Uterus (tissue), 4 donors: ENCODE results near the gene TMEM165. TPM values are rescaled to one million over a fixed set of nuclear protein-coding genes. Genes with fewer than 3 reads are reported as not detected.

Experiments used
- DNase-seq, 2 donors: peaks; one replicate each; pipeline ENCODE4 v3.0.0-alpha.2; 2019 to 2020
- H3K27ac ChIP-seq, 2 donors: fragments of 200-600 bp; sonication (generic); 1 replicate in 1 of 2; 2 replicates in 1 of 2; pipeline ENCODE4 v1.5.1; 2016 to 2018
- H3K27me3 ChIP-seq, 2 donors: fragments of 200-600 bp; sonication (generic); one replicate each; pipeline ENCODE4 v1.5.1; 2018 to 2019; ENCODE audit warnings: control low read depth in 1 of 2
- H3K36me3 ChIP-seq, 2 donors: fragments of 200-600 bp; sonication (generic); one replicate each; pipeline ENCODE4 v1.5.1; 2019; ENCODE audit warnings: control low read depth in 1 of 2
- H3K4me1 ChIP-seq, 2 donors: fragments of 200-600 bp; sonication (generic); one replicate each; pipeline ENCODE4 v1.5.1; 2018 to 2019; ENCODE audit warnings: control low read depth in 1 of 2
- H3K4me3 ChIP-seq, 2 donors: fragments of 200-600 bp; sonication (generic); 1 replicate in 1 of 2; 2 replicates in 1 of 2; pipeline ENCODE4 v1.5.1; 2018 to 2019; ENCODE audit warnings: mild to moderate bottlenecking in 1 of 2
- H3K9me3 ChIP-seq, 2 donors: fragments of 200-600 bp; sonication (generic); one replicate each; pipeline ENCODE4 v1.5.1; 2019; ENCODE audit warnings: control low read depth in 1 of 2
- CTCF ChIP-seq, 4 experiments: fragments of 200-600 bp in 2 of 4; fragments of 450-650 bp in 2 of 4; sonication (generic) in 2 of 4; IDR thresholded peaks; one replicate each; pipeline ENCODE4 v1.5.1; 2016 to 2019; ENCODE audit warnings: antibody characterized with exemption in 4 of 4, mild to moderate bottlenecking in 2 of 4, moderate library complexity in 1 of 4
- POLR2A ChIP-seq, 2 donors: fragments of 450-650 bp; IDR thresholded peaks; one replicate each; pipeline ENCODE4 v1.6.1; 2016; ENCODE audit warnings: antibody characterized with exemption in 2 of 2, mild to moderate bottlenecking in 1 of 2, moderate library complexity in 1 of 2
- intact Hi-C: fragments of 100-400 bp; cut with DNase I; formaldehyde crosslinking; loops from one replicate; pipeline ENCODE4 v1.15.1; 2023; ENCODE audit warnings: low total_unique reads
- total RNA-seq, 4 donors: library from RNA; depleted of rRNA in 3 of 4; stranded (reverse); fragments of >200 nt in 3 of 4; gene quantifications; one replicate each; pipeline versions ENCODE4 v1.1.0 to v1.2.4, GENCODE V29; 2014 to 2023
- donor health status: DM: yes; HTN: yes; CAD: no.

Gene TMEM165
- total RNA-seq, 4 donors from 2014 or later = 123 to 191 (median 145) TPM

DNA sequence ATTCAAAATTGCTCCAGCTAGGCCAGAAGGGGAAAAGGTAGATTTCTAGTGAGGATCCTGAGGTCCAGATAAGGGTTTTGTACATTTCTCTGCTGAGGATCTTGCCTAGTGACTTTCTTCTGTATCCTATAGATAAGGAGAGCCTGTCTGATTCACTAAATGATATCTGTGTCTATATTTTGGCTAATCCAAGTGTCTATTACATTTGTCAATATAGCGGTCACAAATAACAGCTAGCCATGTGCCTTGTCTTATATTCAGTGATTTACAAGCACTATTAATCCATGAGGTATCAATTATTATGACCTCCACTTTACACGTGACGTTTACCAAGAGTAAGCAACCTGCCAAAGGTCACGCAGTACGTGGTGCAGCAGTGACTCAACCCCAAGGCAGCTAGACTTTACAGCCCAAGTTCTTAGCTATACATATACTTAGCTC is 41.6 kb downstream of the TMEM165 start:
- Histone ChIP-seq H3K27ac (no peak overlapping the region), H3K27me3 (no peaks in the 10 kb centered on the region), H3K36me3 (no peaks in the 10 kb centered on the region), H3K4me3 (no peak overlapping the region), H3K4me1 (no peaks in the 10 kb centered on the region), H3K9me3 (no peaks in the 10 kb centered on the region)
- TF ChIP-seq CTCF (IDR thresholded peaks at IDR 0.05) (no peak), POLR2A (IDR thresholded peaks at IDR 0.05) (no peak)
- intact Hi-C loops = no loop called here
- DNase-seq = no peak

DNA sequence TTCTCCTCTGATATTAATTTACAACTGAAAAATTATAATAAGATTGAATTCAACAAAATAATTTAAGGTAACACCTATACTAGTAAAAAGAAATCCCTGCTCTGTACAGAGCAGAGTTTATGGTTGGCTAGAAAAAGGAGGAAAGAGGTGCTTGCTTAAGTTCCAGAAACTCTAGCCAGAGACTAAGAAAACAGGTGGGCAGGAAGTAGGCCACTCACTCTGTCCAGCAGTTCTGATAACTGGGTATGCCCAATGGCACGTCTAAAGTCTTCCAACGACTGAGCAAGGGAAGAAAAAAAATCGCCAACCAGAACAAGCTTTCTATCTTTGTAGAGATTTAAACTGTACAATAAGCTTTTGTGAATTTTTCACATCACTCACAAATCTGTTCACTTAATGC is 42.1 kb downstream of the TMEM165 start:
- intact Hi-C loops = no loop called here
- H3K27me3 ChIP-seq = no peaks in the 10 kb centered on the region
- TF ChIP-seq CTCF (IDR thresholded peaks at IDR 0.05) = no peak
- no peak for TF ChIP-seq POLR2A (IDR thresholded peaks at IDR 0.05)
- H3K9me3 ChIP-seq = no peaks in the 10 kb centered on the region
- no peak for DNase-seq
- H3K36me3 ChIP-seq = no peaks in the 10 kb centered on the region
- H3K4me3 ChIP-seq = no peak overlapping the region
- no peaks in the 10 kb centered on the region for H3K4me1 ChIP-seq
- H3K27ac ChIP-seq = no peak overlapping the region

DNA sequence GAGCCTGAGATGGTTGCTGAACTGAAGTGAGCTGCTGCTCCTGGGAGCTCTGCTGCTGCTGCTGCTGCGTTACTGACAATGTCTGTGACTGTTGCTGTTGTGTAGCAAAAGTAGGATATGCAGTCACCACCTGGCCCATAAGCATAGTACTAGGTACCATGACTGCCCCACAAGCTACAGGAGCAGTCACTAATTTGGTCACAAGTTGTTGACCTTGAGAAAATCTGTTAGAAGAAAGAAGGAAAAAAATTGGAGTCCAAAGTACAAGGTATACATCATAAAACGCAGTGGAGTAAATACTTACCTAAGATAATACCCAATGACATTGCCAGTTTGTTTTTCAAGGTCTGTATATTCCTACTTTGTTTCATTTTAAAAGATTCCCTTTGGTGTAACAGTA is 42.6 kb downstream of the TMEM165 start:
- Histone ChIP-seq H3K9me3 (no peaks in the 10 kb centered on the region), H3K27me3 (no peaks in the 10 kb centered on the region), H3K4me1 (no peaks in the 10 kb centered on the region), H3K4me3 (no peak overlapping the region), H3K36me3 (no peaks in the 10 kb centered on the region), H3K27ac (no peak overlapping the region)
- intact Hi-C loops = no loop called here
- TF ChIP-seq POLR2A (IDR thresholded peaks at IDR 0.05) (no peak), CTCF (IDR thresholded peaks at IDR 0.05) (no peak)
- no peak for DNase-seq

DNA sequence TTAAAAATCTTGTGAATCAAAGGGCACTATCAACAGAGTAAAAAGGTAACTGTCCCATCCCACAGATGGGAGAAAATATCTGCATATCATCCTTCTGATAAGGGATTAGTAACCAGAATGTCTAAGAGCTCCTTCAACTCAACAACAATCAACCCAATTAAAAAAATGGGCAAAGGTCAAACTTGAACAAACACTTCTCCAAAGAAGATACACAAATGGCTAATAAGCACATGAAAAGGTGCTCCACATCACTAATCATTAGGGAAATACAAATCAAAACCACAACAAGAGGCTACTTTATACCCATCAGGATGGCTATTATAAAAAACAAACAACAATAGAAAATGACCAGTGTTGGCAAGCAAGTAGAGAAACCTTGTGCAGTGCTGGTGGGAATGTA is 43.3 kb downstream of the TMEM165 start:
- no peaks in the 10 kb centered on the region for H3K36me3 ChIP-seq
- no peak for TF ChIP-seq CTCF (IDR thresholded peaks at IDR 0.05)
- no peak for TF ChIP-seq POLR2A (IDR thresholded peaks at IDR 0.05)

DNA sequence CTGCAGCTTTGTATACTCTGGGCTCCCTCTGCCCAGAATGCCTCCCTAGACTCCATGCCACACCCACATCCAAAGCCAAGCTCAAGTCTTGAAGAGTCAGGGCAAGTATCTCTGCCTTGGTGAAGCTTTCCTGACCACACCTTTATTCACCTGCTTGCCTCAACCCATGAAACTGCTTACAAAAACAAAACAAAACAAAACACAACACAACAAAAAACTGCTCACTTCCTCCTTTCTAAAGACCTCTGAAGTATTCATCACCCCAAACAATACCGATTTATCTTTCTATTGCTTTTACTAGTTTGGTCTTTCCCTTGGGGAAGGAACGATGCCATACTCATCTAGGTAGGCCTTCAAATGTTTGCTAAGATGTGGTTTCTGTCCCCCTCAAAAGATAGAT is 45.0 kb downstream of the TMEM165 start:
- Histone ChIP-seq H3K4me3 (no peak overlapping the region), H3K27ac (no peak overlapping the region), H3K9me3 (no peaks in the 10 kb centered on the region), H3K27me3 (no peaks in the 10 kb centered on the region), H3K4me1 (no peaks in the 10 kb centered on the region), H3K36me3 (no peaks in the 10 kb centered on the region)
- intact Hi-C loops = no loop called here
- TF ChIP-seq POLR2A (IDR thresholded peaks at IDR 0.05) (no peak), CTCF (IDR thresholded peaks at IDR 0.05) (no peak)
- DNase-seq = no peak

More for the DNA sequence above, 43.3 kb downstream of the TMEM165 start:
- H3K27ac ChIP-seq = no peak overlapping the region
- H3K9me3 ChIP-seq = no peaks in the 10 kb centered on the region
- intact Hi-C loops = no loop called here
- H3K27me3 ChIP-seq = no peaks in the 10 kb centered on the region
- H3K4me1 ChIP-seq = no peaks in the 10 kb centered on the region
- H3K4me3 ChIP-seq = no peak overlapping the region
- no peak for DNase-seq
